NB4 (cell line): Measurements from ENCODE around the gene APEH.
"Not testable (repeated sequence)": the region's sequence is repeated elsewhere in the genome, so short reads cannot be mapped to it uniquely, and the experiment has no call there.

Experiments
- DNase-seq: peaks from one replicate; pipeline ENCODE4 v3.0.0; 2010; ENCODE audit warnings: low read depth
- H3K4me3 ChIP-seq: one replicate; pipeline ENCODE4 v1.5.1; 2011; ENCODE audit warnings: mild to moderate bottlenecking, low read depth, low read length, moderate library complexity
- MYC ChIP-seq: IDR thresholded peaks from 2 replicates; pipeline ENCODE4 v1.6.1; 2011; ENCODE audit warnings: low read depth, low read length
- POLR2A ChIP-seq: IDR thresholded peaks from 2 replicates; pipeline ENCODE4 v1.6.1; 2011; ENCODE audit warnings: mild to moderate bottlenecking; ENCODE audit not compliant: insufficient read length; ENCODE audit errors: extremely low read depth
- TF ChIP-seq, protein P1 (sequence below): IDR thresholded peaks from one replicate; pipeline ENCODE4 v1.5.1; 2012; ENCODE audit warnings: low read depth, low read length
- TF ChIP-seq, protein P2 (sequence below): IDR thresholded peaks from 2 replicates; pipeline ENCODE4 v1.6.1; 2011; ENCODE audit warnings: low read depth, low read length

The APEH gene

DNA sequence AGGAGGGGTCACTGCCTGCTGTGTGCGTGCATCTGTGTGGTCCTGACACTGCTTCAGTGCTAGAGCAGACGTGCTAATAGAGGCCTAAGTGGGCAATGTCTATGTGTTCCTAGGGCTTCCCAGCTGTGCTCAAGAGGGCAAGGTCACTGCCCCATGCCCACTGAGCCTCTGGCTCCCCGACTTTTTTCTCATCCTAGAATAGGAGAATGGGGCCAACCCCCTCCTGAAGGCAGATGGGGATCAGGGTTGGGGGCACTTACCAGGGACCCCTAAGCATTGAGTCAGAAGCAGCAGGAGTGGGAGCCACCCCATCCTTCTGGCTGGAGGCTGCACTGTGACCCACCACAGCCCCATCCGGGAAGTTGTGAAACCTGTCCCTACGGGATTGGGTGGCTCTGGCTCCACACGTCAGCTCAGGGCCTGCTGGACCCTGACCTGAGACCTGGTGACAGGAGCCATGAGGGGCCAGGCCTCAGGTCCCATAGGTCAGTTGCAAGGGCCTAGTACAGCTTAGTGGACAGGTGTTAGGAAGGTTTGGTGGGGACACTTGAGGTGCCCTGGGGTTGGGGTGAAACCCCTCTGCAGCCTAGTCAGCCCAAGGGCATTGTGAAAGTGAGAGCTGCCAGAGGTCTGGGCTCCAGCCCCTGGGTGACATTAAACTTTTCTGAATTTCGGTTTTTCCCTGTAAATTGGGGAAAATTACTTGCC, 14.3 kb downstream of the APEH start:
- peak overlapping the region; percentile 78 for H3K4me3 ChIP-seq
- peak; percentile 82 for DNase-seq
- peak; percentile 43 for TF ChIP-seq POLR2A

DNA sequence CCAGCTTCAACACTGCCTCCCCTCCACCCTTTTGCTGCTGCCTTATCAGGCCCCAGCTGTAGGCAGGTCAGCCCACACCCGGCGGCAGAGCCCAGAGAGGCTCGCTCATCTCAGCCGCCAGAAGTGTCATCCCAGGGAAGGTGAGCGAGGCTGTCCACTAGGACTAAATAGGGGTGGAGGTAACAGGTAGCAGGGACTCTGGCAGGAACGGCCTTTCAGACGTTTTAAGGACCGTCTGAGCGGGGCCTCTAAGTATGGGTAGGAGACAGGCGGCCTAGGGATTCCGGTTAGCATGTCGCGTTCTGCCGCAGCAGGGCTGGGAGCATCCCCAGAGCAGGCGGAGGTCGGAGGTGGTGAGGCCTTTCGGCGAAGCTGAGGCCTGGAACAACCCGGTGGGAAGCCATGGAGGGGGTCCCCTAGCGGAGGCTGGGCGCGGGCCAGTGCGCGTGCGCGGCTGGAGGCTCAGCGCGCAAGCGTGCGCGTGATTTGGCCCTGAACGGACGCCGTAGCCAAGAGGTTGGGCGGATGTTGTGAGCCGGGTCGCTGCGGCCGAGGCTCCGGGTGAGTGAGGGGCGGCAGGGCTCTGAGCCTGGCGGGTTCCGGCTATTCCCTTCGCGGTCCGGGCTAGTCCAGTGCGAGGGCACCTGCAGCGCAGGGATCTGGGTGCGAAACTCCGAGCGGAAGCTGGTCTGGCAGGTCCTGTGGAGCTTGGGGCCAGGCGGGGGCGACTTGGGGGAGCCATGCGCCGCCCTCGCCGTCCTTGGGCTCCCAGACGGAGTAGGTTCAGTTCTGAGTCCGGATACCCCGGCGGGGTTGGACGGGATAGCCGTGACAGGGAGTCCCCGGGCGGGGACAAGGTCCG, 15.1 kb downstream of the APEH start, which contains the start of the genes MST1 and RNF123:
TSS of gene MST1 (minus strand) at position 429 of the 862 bp plus-strand sequence. CDS start 783 bp downstream, outside the sequence.
TSS of gene RNF123 (plus strand) at position 512 of the 862 bp plus-strand sequence. CDS start 1,609 bp downstream, outside the sequence.
- DNase-seq = peak; percentile 93

DNA sequence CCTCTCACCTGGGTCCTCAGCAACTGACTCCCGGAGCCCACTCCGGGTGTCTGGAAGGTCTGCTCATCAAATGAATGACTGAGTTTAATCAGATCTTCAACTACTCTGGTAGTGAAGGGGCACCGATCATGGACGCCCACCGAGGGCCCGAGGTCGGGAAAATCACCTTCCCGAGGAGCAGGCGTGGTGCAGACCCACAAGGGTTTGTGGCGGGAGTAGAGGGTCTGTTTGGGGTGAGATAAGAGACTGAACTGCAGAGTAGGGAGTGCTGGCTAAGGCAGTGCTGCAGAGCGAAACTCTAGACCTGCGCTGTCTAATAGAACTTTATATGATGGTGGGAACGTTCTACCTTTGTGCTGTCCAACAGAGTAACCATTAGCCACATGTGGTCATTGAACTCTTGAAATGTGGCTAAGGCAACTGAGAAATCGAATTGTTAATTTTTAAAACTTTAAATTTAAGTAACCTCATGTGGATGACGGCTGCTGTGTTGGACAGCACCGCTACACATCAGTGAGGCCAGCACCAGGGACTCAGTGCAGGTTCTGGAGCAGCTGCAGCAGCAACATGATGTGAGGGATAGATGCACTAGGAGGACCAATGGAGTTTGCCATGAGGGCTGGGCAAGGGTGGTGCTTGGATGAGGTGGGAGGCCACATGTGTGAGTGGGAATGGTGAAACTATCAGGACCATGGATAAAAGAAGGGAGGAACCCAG, 15.9 kb downstream of the APEH start:
- peak overlapping the region; percentile 78 for H3K4me3 ChIP-seq
- not testable (repeated sequence) for DNase-seq

More for the DNA sequence above, 15.1 kb downstream of the APEH start, which contains the start of the genes MST1 and RNF123:
- peak; percentile 67 for TF ChIP-seq MYC
- TF ChIP-seq, protein P1, sequence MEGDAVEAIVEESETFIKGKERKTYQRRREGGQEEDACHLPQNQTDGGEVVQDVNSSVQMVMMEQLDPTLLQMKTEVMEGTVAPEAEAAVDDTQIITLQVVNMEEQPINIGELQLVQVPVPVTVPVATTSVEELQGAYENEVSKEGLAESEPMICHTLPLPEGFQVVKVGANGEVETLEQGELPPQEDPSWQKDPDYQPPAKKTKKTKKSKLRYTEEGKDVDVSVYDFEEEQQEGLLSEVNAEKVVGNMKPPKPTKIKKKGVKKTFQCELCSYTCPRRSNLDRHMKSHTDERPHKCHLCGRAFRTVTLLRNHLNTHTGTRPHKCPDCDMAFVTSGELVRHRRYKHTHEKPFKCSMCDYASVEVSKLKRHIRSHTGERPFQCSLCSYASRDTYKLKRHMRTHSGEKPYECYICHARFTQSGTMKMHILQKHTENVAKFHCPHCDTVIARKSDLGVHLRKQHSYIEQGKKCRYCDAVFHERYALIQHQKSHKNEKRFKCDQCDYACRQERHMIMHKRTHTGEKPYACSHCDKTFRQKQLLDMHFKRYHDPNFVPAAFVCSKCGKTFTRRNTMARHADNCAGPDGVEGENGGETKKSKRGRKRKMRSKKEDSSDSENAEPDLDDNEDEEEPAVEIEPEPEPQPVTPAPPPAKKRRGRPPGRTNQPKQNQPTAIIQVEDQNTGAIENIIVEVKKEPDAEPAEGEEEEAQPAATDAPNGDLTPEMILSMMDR = peak; percentile 26
- TF ChIP-seq, protein P2, sequence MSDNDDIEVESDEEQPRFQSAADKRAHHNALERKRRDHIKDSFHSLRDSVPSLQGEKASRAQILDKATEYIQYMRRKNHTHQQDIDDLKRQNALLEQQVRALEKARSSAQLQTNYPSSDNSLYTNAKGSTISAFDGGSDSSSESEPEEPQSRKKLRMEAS = peak; percentile 47; the same call in 1 of the 2 replicates
- TF ChIP-seq POLR2A = peak; percentile 45
- H3K4me3 ChIP-seq = peak within 1 kb of the TSS; percentile 78

DNA sequence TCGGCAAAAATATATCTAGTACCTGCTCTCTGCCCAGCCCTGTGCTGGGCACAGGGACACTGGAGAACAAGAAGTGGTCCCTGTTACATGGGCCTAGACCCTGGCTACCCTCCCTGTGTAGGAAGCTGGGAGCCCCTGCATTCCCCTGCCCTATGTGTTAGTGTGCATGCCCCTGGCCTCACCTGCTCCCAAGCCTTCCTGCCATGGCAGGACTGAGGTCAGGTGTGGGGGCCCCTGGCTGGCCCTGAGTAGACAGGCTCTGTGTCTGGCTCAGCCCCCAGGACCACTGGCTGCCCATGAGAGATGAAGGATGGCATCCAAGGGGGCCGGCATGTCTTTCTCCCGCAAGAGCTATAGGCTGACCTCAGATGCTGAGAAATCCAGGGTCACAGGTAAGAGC, 16.7 kb downstream of the APEH start:
- not testable (repeated sequence) for DNase-seq
- H3K4me3 ChIP-seq = peak overlapping the region; percentile 16

DNA sequence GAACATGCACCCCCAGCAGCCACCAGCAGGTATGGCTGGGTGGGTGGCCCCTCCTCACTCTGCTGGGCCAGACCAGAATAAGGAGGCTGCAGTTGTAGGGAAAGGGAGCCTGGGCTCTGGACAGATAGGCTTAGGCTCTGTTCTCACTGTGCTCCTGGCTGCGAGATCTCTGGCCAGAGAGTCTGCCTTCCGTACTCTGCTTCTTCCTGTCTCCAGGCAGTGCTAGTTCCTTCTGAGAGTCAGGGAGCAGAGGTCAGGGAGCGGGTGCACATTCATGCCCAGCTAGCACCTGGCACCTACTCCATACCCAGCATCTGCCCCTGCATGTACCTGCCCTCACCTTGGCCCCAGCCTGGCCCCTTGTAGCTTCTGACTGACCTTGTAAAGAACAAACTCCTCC, 17.3 kb downstream of the APEH start:
- not testable (repeated sequence) for DNase-seq, H3K4me3 ChIP-seq

DNA sequence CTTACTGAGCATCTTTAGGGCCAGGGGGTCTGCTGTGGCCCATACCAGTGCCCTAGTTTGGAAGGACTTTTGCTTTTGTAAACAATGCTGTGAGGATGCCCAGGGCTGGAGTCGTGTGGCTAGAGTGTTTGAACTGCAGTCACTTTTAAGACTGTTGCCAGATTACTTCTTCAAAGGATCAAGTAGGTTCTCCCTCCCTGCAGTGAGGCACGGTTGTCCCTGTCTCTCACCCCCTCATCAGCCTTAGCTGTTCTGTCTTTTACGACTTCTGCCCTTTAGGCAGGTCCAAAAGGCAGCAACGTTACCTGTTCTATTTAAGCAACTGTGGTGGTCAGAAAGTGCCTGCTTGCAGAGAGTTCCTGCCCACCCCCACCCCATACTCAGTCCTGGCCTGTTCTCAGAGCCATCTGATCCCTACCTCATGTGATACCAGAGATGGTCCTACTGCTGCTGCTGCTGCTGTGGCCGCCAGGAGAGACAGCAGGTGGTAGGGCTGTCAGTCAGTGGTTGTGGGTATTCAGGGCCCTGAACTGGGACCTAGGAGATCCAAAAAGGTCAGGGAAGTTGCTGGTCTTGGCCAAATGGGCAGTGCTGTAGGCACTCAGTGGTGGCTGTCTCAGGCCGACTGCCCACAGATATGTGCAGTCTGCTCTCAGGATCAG, 20.4 kb downstream of the APEH start:
- H3K4me3 ChIP-seq, DNase-seq: not testable (repeated sequence)

DNA sequence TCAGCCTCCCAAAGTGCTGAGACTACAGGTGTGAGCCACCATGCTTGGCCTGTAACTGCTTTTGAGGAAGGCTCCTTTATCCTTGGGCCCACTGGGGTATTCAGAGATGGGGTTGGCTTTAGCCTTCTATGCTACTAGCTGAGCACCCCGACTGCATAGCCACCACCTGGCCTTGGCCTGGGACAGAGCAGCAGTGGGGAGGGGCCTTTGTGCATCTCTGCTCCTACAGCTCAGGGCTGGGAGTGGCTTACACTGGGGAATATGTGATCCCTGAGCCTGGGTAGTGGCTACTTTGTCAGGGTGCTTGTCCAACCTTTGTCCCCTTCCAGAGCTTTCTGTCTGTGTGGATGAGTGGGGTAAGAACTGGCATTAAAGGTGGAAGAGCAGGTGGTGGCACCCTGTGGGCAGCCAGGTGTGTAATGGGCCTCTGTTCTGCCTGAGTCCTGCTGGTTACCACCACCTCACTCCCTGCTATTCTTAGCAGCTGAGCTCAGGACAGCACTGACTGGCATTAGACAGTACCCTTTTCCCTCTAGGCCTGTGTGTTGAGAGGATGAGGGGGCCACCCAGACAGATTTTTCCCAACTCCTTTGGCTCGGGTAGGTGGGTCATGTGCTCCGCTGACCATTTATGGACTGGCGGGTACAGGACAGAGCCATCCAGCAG, 21.3 kb downstream of the APEH start:
- not testable (repeated sequence) for H3K4me3 ChIP-seq, DNase-seq

DNA sequence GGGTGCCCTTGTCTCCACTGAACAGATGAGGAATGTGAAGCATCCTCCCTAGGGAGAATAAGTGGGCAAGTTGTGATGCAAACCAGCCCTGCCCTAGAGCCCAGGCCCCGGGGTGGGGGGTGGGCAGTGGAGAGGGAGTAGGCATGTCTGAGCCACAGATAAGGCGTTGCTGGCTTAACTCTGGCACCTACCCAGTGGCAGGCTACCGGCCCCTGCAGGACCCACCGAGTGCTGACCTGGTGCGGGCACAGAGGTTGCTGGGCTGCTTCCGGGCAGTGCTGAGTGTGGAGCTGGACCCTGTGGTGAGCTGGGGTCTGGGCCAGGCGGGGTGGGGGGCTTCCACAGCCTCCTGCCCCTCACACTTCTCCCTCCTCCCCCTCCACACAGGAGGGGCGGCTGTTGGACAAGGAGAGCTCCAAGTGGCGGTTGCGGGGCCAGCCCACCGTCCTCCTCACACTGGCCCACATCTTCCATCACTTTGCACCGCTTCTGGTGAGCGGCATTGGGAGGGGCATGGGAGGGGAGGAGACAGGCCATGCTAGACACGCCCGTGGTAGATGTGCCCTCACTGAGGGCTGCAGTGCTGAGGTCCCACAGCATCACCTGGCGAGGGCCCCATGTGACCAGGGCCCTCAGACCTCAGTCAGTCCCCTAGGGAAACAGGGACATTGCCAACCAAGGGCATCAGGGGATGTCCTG, 25.3 kb downstream of the APEH start:
- DNase-seq = no peak
- TF ChIP-seq MYC (no peak), POLR2A (no peak)
- TF ChIP-seq, protein P2 = no peak
- TF ChIP-seq, protein P1 = no peak
- no peak overlapping the region for H3K4me3 ChIP-seq
